Effector memory CD8-positive, alpha-beta T cell (primary cell): ENCODE measurements around the gene PKD1.
"Not testable (repeated sequence)": the region's sequence is repeated elsewhere in the genome, so short reads cannot be mapped to it uniquely, and the experiment has no call there.

Experiments used
- ATAC-seq: fragments of 150-1000 bp; cut with Tn5 transposase; replicated peaks from 2 replicates; pipeline ENCODE4 v1.10.0; 2021; ENCODE audit warnings: mild to moderate bottlenecking, moderate library complexity
- DNase-seq, 3 experiments: peaks; one replicate each; pipeline ENCODE4 v3.0.0; 2021
- H3K27ac Mint-ChIP-seq, 2 donors: one replicate each; pipeline ENCODE4 v1.8.0; 2022; ENCODE audit warnings: mild to moderate bottlenecking in 2 of 2, mixed read lengths in 2 of 2, moderate library complexity in 2 of 2
- H3K27me3 Mint-ChIP-seq, 2 donors: one replicate each; pipeline ENCODE4 v1.8.0; 2022; ENCODE audit warnings: mixed read lengths in 2 of 2
- H3K36me3 Mint-ChIP-seq: one replicate; pipeline ENCODE4 v1.8.0; 2022; ENCODE audit warnings: mild to moderate bottlenecking, moderate library complexity, mixed read lengths; ENCODE audit not compliant: insufficient read depth
- H3K4me1 Mint-ChIP-seq, 2 donors: one replicate each; pipeline ENCODE4 v1.8.0; 2022; ENCODE audit warnings: low read depth in 2 of 2, mixed read lengths in 2 of 2
- H3K4me3 Mint-ChIP-seq, 2 donors: one replicate each; pipeline ENCODE4 v1.8.0; 2022; ENCODE audit warnings: mild to moderate bottlenecking in 2 of 2, mixed read lengths in 2 of 2, moderate library complexity in 2 of 2
- H3K9me3 Mint-ChIP-seq, 2 donors: one replicate each; pipeline ENCODE4 v1.8.0; 2022; ENCODE audit warnings: mixed read lengths in 2 of 2

Gene PKD1

GRCh38 chr16:2108446-2109270 is 27.0 kb downstream of the PKD1 start:
- not testable (repeated sequence) for H3K27ac Mint-ChIP-seq, H3K36me3 Mint-ChIP-seq, ATAC-seq, H3K4me1 Mint-ChIP-seq, H3K9me3 Mint-ChIP-seq, DNase-seq, H3K27me3 Mint-ChIP-seq, H3K4me3 Mint-ChIP-seq

GRCh38 chr16:2107791-2108125 is 27.9 kb downstream of the PKD1 start:
- H3K9me3 Mint-ChIP-seq, ATAC-seq, H3K4me1 Mint-ChIP-seq, DNase-seq, H3K36me3 Mint-ChIP-seq, H3K4me3 Mint-ChIP-seq, H3K27me3 Mint-ChIP-seq: not testable (repeated sequence)
- peak overlapping the region in 1 of 2 donors; percentile 55 for H3K27ac Mint-ChIP-seq

DNA sequence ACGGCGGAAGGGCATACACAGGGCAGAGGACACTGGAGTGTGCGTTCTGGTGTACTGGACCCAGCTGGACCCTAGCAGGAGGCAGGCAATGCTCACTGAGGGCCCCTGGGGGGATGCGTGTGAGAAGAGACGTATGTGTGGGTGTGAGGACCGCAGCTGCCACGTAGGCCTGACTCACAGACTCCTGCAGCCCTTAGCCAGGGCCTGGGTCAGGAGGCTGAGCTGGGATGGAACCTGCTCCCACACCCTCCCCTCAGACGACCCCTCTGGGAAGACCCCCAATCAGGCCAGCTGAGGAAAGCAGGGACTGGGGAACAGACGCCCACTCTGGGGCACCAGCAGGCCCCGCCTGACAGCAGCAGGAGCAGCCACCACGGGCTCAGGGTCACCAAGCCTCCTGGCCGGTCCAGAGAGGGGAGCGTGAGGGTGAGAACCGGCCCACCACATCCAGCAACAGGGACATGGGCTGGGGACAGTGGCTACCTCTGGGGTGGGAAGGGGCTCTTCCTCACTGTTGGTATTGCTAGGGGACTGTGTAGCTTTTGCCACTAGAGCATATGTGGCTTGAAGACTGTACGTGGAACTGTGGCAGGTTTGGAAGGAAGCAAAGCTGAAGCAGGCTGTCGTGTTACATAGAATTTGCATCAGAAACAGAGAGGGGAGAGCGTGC is 28.4 kb downstream of the PKD1 start:
- not testable (repeated sequence) for H3K4me1 Mint-ChIP-seq, H3K9me3 Mint-ChIP-seq, H3K36me3 Mint-ChIP-seq, H3K27me3 Mint-ChIP-seq, DNase-seq, H3K4me3 Mint-ChIP-seq, ATAC-seq
- H3K27ac Mint-ChIP-seq, result peak overlapping the region in 1 of 2 donors; percentile 55

GRCh38 chr16:2106211-2106610 is 29.5 kb downstream of the PKD1 start:
- H3K4me1 Mint-ChIP-seq, ATAC-seq, H3K4me3 Mint-ChIP-seq, H3K36me3 Mint-ChIP-seq, DNase-seq, H3K9me3 Mint-ChIP-seq, H3K27me3 Mint-ChIP-seq, H3K27ac Mint-ChIP-seq: not testable (repeated sequence)

DNA sequence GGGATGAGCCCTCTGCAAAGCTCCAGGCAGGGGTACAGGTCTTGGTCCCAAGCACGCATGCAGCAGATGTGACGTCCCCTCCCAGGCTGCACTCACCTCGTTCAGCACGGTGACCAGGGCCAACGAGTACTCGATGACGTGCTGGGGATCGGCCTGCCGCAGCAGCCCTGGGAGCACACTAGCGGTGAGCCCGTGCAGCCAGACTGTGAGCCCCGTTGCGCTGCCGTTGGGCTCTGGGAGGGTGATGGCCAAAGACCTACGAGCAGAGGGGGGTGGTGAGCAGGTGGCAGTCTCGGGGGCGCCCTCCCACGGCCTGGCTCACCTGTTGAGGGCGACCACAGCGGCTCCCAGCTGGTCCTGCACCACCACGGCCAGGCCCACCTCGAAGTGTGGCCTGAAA is 29.9 kb downstream of the PKD1 start:
- H3K4me1 Mint-ChIP-seq, H3K4me3 Mint-ChIP-seq, ATAC-seq, H3K27me3 Mint-ChIP-seq, DNase-seq, H3K9me3 Mint-ChIP-seq, H3K27ac Mint-ChIP-seq: not testable (repeated sequence)
- H3K36me3 Mint-ChIP-seq, result peaks cover 10% of the 10 kb centered on the region

DNA sequence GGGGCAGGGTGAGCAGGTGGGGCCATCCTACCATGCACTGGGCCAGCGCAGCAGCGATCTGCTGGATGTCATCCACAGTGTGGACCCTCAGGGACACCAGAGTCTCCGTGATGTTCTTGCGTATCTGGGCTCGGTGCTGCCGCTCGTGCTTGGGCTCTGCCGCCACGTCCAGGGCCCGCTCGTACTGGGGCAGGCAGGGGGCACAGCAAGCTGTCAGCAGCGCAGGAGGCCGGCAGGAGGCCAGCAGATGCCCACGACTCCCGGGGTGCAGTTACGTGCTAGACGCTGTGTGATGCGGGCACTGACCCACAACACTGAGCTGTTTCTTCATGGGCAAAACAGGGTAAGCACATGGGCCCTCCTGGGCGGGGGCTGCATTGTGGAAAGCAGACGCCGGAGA is 30.4 kb downstream of the PKD1 start:
- peaks cover 10% of the 10 kb centered on the region for H3K36me3 Mint-ChIP-seq
- not testable (repeated sequence) for H3K4me3 Mint-ChIP-seq, H3K27me3 Mint-ChIP-seq, DNase-seq, ATAC-seq, H3K27ac Mint-ChIP-seq, H3K4me1 Mint-ChIP-seq, H3K9me3 Mint-ChIP-seq

DNA sequence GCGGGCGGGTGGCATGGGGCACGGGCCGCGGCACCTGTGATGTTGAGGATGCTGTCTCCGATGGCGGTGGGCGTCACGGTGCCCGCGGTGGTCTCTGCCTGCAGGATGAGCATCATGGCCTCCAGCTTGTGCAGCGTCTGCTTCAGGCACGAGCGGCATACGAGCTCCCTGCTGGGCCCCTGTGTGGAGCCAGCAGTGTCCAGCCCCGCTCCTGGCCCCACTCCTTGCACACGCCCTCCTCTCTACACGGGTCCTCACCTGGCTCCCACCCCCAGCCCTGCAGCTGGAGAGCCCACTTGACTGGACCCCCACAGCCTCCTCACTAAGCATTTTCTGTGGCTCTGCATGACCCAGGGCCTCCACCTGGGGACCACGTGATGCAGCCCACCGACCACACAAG is 31.2 kb downstream of the PKD1 start:
- not testable (repeated sequence) for H3K9me3 Mint-ChIP-seq, H3K4me1 Mint-ChIP-seq, H3K27me3 Mint-ChIP-seq, ATAC-seq, DNase-seq, H3K4me3 Mint-ChIP-seq, H3K27ac Mint-ChIP-seq
- H3K36me3 Mint-ChIP-seq, result peaks cover 10% of the 10 kb centered on the region

DNA sequence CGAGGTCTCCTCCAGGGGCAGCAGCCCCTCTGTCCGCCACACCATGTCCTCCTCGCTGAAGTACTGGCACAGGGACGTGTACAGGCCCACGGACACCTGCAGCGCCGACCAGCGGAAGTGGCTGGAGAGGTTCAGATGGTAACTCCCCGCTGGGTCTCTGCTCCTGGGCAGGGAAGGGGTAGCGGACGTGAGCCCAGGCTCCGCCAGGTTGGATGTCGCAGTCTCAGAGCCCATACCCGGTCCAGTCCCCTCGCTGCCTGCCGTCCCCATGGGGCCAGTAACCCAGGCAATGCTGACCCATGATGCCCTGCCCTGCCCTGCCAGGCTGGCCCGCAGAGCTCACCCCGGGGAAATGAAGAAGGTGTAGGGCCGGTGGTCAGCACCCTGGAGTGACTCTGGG is 33.2 kb downstream of the PKD1 start:
- ATAC-seq (no peak), DNase-seq (no peak)
- H3K27me3 Mint-ChIP-seq, result no peaks in the 10 kb centered on the region
- H3K27ac Mint-ChIP-seq, result no peak overlapping the region
- H3K36me3 Mint-ChIP-seq, result peaks cover 10% of the 10 kb centered on the region
- no peaks in the 10 kb centered on the region for H3K4me1 Mint-ChIP-seq
- H3K9me3 Mint-ChIP-seq, result no peaks in the 10 kb centered on the region
- no peak overlapping the region for H3K4me3 Mint-ChIP-seq

- not testable (repeated sequence) for H3K4me3 Mint-ChIP-seq, H3K27ac Mint-ChIP-seq, H3K36me3 Mint-ChIP-seq, ATAC-seq, H3K9me3 Mint-ChIP-seq, H3K4me1 Mint-ChIP-seq, H3K27me3 Mint-ChIP-seq, DNase-seq
These were observed 34.1 kb downstream of the PKD1 start for GRCh38 chr16:2101581-2101980.

DNA sequence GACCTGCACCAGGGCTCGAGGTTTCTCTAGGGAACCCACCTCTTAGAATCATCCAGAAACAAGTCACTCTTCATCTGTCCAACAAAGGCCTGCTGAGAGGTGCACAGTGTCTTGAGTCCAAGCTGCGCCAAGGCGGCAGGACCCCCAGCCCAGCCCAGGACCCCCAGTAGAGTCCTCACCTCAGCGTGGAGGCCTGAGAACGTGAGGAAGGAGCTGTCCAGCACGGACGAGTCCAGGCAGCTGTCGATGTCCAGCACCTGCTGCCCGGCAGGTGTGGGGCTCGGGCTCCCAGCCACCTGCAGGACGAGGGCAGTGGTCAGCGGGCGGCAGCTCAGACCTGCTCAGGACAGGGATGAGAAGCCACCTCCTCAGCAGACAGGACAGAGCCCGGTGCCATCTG is 38.0 kb downstream of the PKD1 start:
- H3K9me3 Mint-ChIP-seq, ATAC-seq, H3K4me3 Mint-ChIP-seq, H3K4me1 Mint-ChIP-seq, H3K27ac Mint-ChIP-seq, DNase-seq, H3K27me3 Mint-ChIP-seq: not testable (repeated sequence)
- peaks cover 12% of the 10 kb centered on the region for H3K36me3 Mint-ChIP-seq

GRCh38 chr16:2096853-2097595 is 38.7 kb downstream of the PKD1 start:
- no peak for DNase-seq
- Mint-ChIP-seq H3K27me3 (no peaks in the 10 kb centered on the region), H3K36me3 (peaks cover 12% of the 10 kb centered on the region), H3K27ac (no peak overlapping the region), H3K9me3 (no peaks in the 10 kb centered on the region), H3K4me1 (no peaks in the 10 kb centered on the region), H3K4me3 (no peak overlapping the region)
- ATAC-seq, result no peak

DNA sequence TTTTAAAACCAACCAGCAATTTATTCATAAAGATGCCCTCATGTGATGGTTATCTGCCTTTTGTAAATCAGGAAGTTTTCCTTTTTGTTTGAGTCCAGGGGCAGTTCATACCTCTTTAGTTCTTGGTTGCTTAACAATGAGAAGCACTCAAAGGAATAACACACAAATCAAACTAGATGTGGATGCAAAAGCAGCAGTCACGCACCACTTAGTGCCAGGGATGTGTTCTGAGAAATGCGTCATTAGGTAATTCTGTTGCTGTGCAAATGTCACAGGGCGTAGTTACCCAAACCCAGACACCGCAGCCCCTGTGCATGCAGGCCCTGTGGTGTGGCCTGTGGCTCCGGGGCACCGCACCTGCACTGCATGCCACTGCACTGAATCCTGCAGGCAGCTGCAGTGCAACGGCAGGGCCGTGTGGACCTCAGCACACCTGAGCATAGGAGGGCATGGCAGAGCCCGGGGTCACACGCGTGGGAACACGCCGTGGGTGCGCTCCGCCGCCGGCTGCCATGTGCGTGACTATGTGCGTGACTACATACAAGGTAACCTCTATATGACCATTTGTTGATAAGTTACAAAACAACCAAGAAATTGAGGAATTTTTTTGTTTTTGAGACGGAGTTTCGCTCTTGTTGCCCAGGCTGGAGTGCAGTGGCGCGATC is 39.6 kb downstream of the PKD1 start:
- no peaks in the 10 kb centered on the region for H3K9me3 Mint-ChIP-seq
- no peaks in the 10 kb centered on the region for H3K4me1 Mint-ChIP-seq
- H3K36me3 Mint-ChIP-seq, result peaks cover 8% of the 10 kb centered on the region
- DNase-seq, result no peak
- H3K27ac Mint-ChIP-seq, result no peak overlapping the region
- no peak for ATAC-seq
- H3K27me3 Mint-ChIP-seq, result no peaks in the 10 kb centered on the region
- no peak overlapping the region for H3K4me3 Mint-ChIP-seq

GRCh38 chr16:2095315-2095853 is 40.3 kb downstream of the PKD1 start:
- Mint-ChIP-seq H3K9me3 (no peaks in the 10 kb centered on the region), H3K4me1 (no peaks in the 10 kb centered on the region), H3K27ac (no peak overlapping the region), H3K36me3 (peaks cover 5% of the 10 kb centered on the region), H3K27me3 (no peaks in the 10 kb centered on the region), H3K4me3 (no peak overlapping the region)
- ATAC-seq (no peak), DNase-seq (no peak)
